Right lobe of liver (tissue), 4 donors: ENCODE results near the gene RHBDD1.

Source experiments
- CTCF ChIP-seq, 4 donors: fragments of 200-600 bp in 3 of 4; fragments of 450-650 bp in 1 of 4; IDR thresholded peaks; one replicate each; pipeline versions ENCODE4 v1.5.1 to v1.8.0; 2016 to 2022; ENCODE audit warnings: antibody characterized with exemption in 4 of 4, mild to moderate bottlenecking in 2 of 4
- POLR2A ChIP-seq: fragments of 450-650 bp; IDR thresholded peaks from one replicate; pipeline ENCODE4 v1.6.1; 2017; ENCODE audit warnings: antibody characterized with exemption, mild to moderate bottlenecking
- donor health status: DM: no; HTN: no; CAD: no.
- donor health status: DM: no; HTN: no; CAD: no.
- donor health status: DM: no; HTN: yes; CAD: no.

- no peak for TF ChIP-seq CTCF (IDR thresholded peaks at IDR 0.05)
- peak; percentile 96 for TF ChIP-seq POLR2A
Measured at GRCh38 chr2:226835796-226836547, at the start of gene RHBDD1.
